HL-60/S4 (cell line): ENCODE results near the gene ZNF219.
"Not testable (repeated sequence)": the region's sequence is repeated elsewhere in the genome, so short reads cannot be mapped to it uniquely, and the experiment has no call there.

ENCODE experiments used
- in situ Hi-C: fragments of 300-500 bp; cut with MboI; formaldehyde crosslinking; loops from 2 replicates; pipeline ENCODE4 v1.14.3; 2022; ENCODE audit warnings: low sequenced_read_pairs

Gene ZNF219

DNA sequence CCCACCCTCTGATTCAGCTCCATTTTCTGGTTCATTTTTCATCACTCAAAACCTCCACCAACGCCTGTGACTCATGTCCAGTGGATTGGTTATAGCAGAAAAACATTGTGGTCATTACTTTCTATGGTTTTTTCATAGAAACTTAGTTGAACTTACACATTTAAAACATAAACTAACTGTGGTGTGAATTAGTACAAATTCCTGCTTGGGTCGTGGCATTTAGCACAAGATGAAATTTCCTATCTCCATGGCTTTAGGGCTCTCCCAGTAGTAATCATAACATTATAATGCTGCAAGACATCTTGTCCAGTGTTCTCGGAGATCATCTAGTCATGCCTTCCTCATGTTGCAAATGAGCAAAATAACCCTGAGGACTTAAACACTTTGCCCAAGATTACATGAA is 49.2 kb downstream of the ZNF219 start:
- in situ Hi-C loops: no loop called here

DNA sequence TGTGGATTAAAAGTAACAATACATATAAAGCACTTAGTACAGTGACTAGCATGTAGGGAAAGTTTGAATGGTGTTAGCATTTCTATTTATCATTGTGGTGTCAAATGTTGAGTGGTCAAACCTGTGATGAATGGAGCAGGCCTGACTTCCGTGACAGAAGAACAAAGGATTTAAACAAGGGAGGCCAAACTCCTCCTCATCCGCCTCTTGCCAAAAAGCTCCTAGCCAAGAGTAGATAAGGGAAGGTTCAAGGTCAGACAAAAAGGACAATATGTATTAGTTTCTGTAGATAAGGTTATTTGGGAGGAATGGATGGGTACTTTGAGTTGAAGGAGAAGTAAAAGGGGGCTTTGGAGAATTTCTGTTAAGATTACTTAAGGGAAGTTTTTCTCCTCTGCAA is 49.8 kb downstream of the ZNF219 start:
- in situ Hi-C loops: no loop called here

DNA sequence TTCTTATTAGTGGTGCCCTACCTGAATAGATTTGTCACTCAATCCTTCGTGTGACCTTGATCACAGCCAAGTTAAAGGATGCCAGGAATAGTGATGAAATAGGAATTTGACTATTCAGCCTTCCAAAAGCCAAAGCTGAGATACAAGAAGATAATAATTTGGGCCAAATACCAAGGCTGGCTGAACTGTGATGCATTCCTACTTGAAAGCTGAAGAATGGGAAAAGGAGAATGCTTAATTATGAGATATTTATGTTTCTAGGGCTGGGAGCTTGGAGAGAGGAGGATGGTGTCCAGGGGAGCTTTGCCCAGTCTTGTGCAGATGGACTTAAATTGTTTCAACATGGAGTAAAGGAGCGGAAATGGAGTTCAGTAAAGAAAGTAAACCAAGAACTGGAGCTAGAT is 51.1 kb downstream of the ZNF219 start:
- in situ Hi-C loops: no loop called here

DNA sequence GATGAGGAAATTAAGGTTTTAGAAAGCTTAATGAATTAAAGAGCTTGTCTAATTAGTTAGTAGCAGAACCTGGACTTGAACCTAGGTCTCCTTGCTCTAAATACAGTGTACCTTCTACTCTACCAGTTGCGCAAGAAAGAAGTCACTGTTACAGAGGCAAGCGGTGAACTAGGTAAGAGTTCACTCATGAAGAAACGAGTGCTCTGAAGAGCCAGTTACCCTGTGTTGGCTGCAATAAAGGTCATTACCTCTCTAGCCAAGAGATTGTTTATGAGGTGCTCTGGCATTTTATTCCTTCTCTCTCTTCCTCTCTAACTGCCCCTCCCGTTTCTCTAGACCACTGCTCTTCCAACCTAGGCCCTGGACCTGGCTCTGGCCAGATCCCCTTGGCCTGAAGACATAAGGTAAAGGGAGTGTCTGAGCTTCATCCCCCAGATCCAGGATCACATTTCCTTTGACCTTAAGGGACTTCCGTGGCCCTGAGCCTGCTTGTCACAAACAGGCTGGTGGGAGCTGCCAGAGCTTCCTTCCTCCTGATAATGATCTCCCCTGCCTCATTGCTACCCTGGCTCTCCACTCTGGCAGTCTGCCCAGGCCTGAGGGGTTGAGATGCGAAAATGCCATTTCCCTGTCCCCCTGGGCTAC is 54.4 kb downstream of the ZNF219 start:
- in situ Hi-C loops: no loop called here

DNA sequence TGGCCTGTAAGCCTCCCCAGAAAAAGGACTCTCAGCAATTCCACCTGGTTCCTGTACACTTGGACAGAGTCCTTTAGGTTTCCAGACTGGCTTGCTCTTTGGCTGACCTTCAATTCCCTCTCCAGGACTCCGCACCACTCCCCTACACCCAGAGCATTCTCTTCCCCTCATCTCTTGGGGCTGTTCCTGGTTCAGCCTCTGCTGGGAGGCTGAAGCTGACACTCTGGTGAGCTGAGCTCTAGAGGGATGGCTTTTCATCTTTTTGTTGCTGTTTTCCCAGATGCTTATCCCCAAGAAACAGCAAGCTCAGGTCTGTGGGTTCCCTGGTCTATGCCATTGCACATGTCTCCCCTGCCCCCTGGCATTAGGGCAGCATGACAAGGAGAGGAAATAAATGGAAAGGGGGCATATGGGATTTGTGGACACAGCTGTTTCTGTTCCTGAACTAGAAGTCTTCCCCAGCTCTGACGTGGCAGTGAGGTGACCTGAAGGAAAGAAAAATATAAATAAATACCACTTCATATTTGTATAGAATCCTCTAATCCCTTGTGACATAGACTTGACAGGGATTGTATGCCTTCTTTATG is 55.0 kb downstream of the ZNF219 start:
- in situ Hi-C loops: no loop called here

DNA sequence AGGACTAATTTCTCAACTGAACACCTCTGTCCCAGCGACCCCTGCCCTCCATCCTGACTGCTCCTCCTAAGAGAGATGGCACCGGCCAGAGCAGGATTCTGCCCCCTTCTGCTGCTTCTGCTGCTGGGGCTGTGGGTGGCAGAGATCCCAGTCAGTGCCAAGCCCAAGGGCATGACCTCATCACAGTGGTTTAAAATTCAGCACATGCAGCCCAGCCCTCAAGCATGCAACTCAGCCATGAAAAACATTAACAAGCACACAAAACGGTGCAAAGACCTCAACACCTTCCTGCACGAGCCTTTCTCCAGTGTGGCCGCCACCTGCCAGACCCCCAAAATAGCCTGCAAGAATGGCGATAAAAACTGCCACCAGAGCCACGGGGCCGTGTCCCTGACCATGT is 55.5 kb downstream of the ZNF219 start:
- in situ Hi-C loops: no loop called here

DNA sequence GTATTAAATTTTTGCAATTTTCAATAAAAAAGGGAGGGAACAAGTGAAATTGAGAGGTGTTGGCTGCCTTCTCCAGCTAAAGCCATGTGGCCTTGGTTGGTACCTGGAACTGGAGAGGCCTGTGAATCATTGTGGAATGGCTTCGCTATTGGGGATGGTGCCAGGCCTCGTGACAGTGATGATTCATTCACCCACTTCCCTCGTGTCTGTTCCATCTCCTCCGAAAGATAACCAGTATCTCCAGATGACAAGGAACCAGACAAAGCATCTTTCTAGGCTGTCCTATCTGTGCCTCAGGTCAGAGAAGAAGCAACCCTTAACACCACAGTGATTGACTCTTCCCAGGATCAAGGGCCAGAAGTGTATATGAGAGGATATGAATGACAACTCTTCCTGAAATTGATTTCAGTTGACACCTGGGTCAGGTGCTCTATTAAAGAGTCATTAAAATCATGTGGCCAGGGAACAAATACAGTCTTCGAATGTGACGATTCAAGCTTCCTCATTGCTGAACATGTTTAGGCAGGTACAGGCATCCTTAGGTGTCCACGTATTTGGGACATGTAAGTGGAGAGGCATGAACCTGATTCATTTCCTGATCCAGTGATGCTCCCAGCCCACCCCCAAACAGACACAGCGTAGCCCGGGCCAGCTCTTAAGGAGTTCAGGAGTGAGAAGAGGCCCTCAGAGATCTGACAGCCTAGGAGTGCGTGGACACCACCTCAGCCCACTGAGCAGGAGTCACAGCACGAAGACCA is 56.6 kb downstream of the ZNF219 start, which contains the start of gene RNASE7:
Gene RNASE7 (plus strand): TSS at position 687 of the 758 bp plus-strand sequence. CDS start 631 bp downstream, outside the sequence.
- in situ Hi-C loops: no loop called here

DNA sequence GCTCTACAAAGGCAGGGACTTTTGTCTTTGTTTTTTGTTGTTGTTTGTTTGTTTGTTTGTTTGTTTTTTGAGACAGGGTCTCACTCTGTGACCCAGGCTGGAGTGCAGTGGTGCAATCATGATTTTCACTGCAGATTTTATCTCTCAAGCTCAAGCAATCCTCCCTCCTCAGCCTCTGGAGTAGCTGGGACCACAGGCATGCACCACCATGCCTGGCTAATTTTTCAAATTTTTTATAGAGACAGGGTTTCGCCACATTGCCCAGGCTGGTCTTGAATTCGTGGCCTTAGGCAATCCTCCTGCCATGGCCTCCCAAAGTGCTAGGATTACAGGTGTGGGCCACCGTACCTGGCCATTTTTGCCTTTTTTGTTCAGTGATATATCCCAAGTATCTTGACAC is 57.5 kb downstream of the ZNF219 start:
- in situ Hi-C loops: not testable (repeated sequence)

DNA sequence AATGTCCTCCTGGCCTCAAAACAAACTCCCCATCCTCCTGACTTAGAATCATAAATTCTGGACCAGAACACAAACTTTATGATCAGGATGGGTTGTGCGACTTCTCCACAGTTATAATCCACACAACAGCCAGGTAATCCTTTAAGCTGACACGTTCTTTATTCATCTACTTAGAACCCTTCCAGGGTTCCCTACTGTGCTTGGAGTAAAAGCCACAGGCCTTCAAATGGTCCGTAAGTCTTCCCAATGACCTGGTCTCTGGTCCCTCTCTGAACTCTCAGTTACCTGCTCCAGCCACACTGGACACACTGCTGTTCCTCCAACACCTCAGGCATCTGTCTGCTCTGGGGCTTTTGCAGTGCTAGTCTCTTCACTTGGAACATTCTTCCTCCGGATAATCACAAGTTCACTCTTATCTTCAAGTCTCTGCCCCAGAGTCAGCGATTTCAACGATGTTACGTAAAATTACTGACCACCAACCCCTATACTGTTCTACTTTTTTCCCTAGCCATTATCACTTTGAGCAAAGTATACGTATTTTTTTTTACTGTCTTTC is 58.0 kb downstream of the ZNF219 start:
- in situ Hi-C loops: no loop called here
